ENCODE results near the gene DHCR7.

The DHCR7 gene

GRCh38 chr11:71448257-71449171 lies at the start of gene DHCR7:
Gene DHCR7 (minus strand): TSS chr11:71448393. CDS start chr11:71444952, 3,441 bp downstream.
- H3K4me3 Mint-ChIP-seq: peak within 1 kb of the TSS; percentile 92
- ATAC-seq (peak; percentile 93), DNase-seq (ENCODE audit: low spot score in 2 of 2) (peak; percentile 91 to 96)
- peaks cover 2% of the 10 kb centered on the region for H3K9me3 Mint-ChIP-seq
- peaks cover 53% of the 10 kb centered on the region for H3K4me1 Mint-ChIP-seq
- peak within 1 kb of the TSS; percentile 93 for H3K27ac Mint-ChIP-seq
- H3K36me3 Mint-ChIP-seq: peaks cover 53% of the 10 kb centered on the region

- ATAC-seq: no peak
- H3K36me3 Mint-ChIP-seq: peaks cover 94% of the 10 kb centered on the region
Measured at GRCh38 chr11:71496421-71496820, 48.2 kb upstream of the DHCR7 start.

DNA sequence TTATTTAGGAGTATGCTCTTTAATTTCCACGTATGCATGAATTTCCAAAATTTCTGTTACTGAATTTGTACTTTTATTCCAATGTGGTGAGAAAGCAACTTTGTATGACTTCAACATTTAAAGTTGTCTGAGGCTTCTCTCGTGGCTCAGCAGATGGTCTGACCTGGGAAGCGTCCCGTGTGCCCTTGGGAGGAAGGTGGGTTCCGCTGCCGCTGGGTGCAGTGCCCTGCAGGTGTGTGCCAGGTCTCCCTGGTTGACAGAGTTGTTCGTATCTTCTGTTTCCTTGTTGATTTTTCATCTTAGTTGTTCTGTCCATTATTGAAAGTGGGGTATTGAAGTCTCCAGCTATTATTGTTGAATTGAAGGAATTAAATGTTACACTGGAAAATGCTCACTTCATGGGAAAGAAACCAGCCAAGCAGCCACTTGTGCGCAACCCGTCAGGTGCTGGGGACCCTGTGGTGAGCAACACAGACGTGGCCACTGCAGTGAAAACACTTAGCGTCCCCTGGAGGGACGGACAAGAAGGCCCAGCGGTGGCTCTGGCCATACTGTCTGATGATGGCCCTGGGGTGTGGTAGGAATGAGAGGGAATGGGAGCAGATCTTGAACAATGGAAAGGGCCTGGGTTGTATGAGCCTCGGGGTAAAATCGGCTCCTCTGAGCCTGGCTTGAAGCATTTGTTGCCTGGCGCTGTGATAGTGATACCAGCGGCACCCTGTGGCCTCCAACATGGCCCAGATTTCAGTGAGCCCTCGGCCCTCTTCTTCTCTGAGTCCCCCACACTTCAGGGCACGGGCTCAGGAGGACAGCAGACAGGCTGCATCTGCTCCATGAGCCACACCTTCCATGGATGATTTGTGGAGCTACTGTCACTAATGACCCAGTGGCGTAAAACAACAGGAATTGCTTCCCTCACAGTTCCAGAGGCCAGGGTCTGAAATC lies 47.4 kb upstream of the DHCR7 start:
- ATAC-seq (no peak), DNase-seq (ENCODE audit: low spot score in 2 of 2) (no peak)
- Mint-ChIP-seq H3K4me1 (peaks cover 12% of the 10 kb centered on the region), H3K4me3 (no peak overlapping the region), H3K9me3 (no peaks in the 10 kb centered on the region), H3K36me3 (peaks cover 86% of the 10 kb centered on the region), H3K27ac (peak overlapping the region; percentile 0)

More at GRCh38 chr11:71496421-71496820, 48.2 kb upstream of the DHCR7 start:
- H3K4me1 Mint-ChIP-seq: peaks cover 8% of the 10 kb centered on the region
- no peak for DNase-seq (ENCODE audit: low spot score in 2 of 2)
- H3K27ac Mint-ChIP-seq: no peak overlapping the region
- H3K9me3 Mint-ChIP-seq: no peaks in the 10 kb centered on the region
- H3K4me3 Mint-ChIP-seq: no peak overlapping the region

DNA sequence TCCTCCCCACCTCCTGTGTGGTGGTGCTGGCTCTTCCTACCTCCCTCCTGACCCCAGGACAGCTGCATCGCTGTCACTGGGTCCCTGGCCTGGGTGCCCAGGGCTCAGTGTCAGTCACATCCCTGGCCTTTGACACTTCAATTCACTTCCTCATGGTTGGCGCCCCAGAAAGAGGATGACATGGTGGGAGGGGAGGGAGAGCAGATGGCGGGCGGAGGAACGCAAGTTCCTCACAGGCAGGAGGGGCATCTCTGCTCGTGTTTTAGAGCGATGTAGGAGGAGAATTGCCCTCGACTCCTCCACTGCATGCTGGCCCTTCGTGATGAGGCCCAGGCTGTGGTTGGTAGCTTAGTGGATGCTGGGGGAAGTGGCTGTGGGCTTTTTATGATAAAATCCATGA lies 43.7 kb upstream of the DHCR7 start:
- Mint-ChIP-seq H3K36me3 (peaks cover 80% of the 10 kb centered on the region), H3K27ac (peak overlapping the region; percentile 68), H3K4me1 (peaks cover 35% of the 10 kb centered on the region), H3K4me3 (no peak overlapping the region), H3K9me3 (no peaks in the 10 kb centered on the region)
- DNase-seq (ENCODE audit: low spot score in 2 of 2): peak in 1 of 2 donors; percentile 42
- ATAC-seq: no peak

- peak overlapping the region; percentile 83 for H3K27ac Mint-ChIP-seq
Measured at GRCh38 chr11:71491531-71491930, 43.3 kb upstream of the DHCR7 start.

DNA sequence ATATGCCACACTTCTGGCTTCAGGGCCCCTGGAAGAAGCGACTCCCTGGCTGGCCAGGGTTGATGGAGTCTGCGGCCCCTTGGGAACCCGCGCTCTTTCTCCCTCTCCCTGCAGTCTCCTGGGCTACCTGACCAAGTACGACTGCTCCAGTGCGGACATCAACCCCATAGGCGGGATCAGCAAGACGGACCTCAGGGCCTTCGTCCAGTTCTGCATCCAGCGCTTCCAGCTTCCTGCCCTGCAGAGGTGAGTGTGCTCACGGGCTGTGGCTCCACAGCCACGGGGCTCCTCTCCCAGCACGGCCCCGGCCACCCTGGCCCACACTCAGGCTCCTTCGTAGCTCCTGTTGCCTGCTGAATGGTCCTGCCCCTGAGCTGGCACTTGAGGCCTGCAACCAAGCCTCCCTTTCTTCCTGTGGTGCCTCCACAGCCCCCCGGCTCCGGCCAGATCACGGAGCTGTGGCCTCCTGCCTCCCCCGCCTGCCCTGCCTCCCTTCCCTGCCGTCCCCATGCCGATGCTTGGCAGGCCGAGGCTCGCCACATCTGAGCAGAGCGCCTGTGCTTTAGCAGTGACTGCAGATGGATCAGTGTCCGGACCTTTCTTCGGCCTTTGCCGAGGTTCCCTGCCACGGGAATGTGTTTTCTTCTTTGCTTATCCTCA lies 42.7 kb upstream of the DHCR7 start:
- no peaks in the 10 kb centered on the region for H3K9me3 Mint-ChIP-seq

More at GRCh38 chr11:71491531-71491930, 43.3 kb upstream of the DHCR7 start:
- Mint-ChIP-seq H3K4me1 (peaks cover 35% of the 10 kb centered on the region), H3K4me3 (no peak overlapping the region), H3K36me3 (peaks cover 80% of the 10 kb centered on the region), H3K9me3 (no peaks in the 10 kb centered on the region)
- no peak for ATAC-seq
- DNase-seq (ENCODE audit: low spot score in 2 of 2): no peak

DNA sequence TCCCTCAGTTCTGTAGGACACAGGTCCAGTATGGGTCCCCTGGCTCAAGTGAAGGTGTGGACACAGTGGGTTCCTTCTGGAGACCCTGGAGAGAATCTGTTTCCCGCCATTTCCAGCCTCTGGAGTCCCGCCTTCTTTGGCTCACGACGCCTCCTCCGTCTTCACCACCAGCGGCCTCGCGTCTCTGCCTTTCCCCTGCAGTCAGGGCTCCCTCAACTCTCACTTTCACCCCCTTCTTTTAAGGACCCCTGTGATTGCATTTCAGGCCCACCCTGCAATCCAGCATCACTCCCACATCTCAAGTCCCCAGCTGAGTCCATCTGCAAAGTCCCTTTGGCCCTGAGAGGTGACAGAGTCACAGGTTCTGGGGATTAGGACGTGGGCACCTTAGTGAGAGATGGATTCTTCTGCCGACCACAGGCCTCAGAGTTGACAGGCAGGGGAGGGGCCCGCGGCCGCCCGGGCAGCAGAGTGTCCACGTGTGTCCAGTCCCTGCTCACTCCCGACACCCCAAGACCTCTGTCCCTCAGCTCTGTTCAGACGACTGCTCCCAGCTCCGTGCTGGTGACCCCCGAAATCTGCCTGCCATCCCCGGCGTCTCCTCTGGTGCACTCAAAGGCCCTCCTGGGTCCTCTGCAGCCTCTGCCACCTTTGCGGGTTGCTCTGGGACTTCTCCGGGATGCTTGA lies 42.0 kb upstream of the DHCR7 start:
- H3K27ac Mint-ChIP-seq: peak overlapping the region; percentile 96
- ATAC-seq (no peak), DNase-seq (ENCODE audit: low spot score in 2 of 2) (no peak)
- peaks cover 45% of the 10 kb centered on the region for H3K4me1 Mint-ChIP-seq
- no peak overlapping the region for H3K4me3 Mint-ChIP-seq
- H3K36me3 Mint-ChIP-seq: peaks cover 80% of the 10 kb centered on the region
- no peaks in the 10 kb centered on the region for H3K9me3 Mint-ChIP-seq

More for the DNA sequence above, 42.7 kb upstream of the DHCR7 start:
- Mint-ChIP-seq H3K4me3 (no peak overlapping the region), H3K4me1 (peaks cover 39% of the 10 kb centered on the region), H3K36me3 (peaks cover 80% of the 10 kb centered on the region), H3K27ac (peak overlapping the region; percentile 96)
- DNase-seq (ENCODE audit: low spot score in 2 of 2) (no peak), ATAC-seq (no peak)

DNA sequence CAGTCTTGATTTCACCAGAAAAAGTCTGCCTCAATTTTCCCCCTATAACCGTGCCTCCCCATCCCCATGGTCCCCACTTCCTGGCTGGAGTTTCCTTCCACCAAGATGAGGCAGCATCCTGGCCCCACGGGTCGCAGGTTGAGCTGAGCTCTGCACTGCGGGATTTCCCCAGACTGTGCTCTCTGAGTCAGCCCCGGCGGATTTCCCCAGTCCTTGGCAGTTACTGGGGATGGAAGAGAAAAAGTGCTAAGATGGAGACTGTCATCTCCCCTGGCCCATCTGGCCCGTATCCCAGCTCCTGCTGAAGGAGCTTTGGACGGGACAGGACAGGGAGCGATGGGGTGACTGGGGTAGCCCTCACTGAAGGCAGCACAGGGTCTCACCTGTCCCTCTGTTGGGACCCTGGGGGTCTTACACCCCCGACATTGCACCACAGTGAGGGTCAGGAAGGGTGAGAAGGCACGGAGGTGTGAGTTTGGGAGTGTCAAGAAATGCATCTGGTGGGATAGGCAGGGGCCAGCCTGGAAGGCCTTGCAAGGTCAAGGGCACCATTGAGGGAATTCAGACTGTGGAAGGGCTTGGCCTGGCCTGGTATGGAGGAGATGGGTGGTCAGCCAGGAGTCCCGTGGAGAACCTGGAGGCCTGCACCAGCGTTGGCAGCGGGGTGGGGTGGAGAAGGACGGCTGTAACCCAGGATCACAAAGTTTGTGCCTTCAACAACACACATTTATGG lies 41.3 kb upstream of the DHCR7 start:
- DNase-seq (ENCODE audit: low spot score in 2 of 2) (peak; percentile 15 to 66), ATAC-seq (peak; percentile 93)
- Mint-ChIP-seq H3K4me1 (peaks cover 48% of the 10 kb centered on the region), H3K27ac (peak overlapping the region; percentile 96), H3K4me3 (peak overlapping the region; percentile 25), H3K36me3 (peaks cover 80% of the 10 kb centered on the region), H3K9me3 (no peaks in the 10 kb centered on the region)

- peak overlapping the region; percentile 25 for H3K4me3 Mint-ChIP-seq
- H3K4me1 Mint-ChIP-seq: peaks cover 48% of the 10 kb centered on the region
- H3K36me3 Mint-ChIP-seq: peaks cover 75% of the 10 kb centered on the region
- peak overlapping the region; percentile 96 for H3K27ac Mint-ChIP-seq
- DNase-seq (ENCODE audit: low spot score in 2 of 2): no peak
- no peak for ATAC-seq
- H3K9me3 Mint-ChIP-seq: no peaks in the 10 kb centered on the region
Measured at GRCh38 chr11:71488681-71489270, 40.6 kb upstream of the DHCR7 start.

DNA sequence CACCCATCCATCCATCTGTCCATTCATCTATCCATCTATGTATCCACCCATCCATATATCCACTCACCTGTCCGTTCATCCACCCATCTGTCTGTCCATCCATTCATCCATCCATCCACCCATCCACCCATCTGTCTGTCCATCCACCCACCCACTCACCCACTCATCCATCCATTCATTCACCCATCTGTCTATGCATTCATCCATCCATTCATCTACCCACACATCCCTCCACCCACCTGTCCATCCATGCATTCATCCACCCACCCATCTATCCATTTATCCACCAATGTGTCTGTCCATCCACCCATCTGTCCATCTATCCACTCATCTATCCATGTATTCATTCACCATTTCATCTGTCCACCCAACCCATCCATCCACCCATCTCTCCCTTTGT lies 38.1 kb upstream of the DHCR7 start:
- H3K4me3 Mint-ChIP-seq: no peak overlapping the region
- no peak overlapping the region for H3K27ac Mint-ChIP-seq
- peaks cover 73% of the 10 kb centered on the region for H3K36me3 Mint-ChIP-seq
- ATAC-seq (no peak), DNase-seq (ENCODE audit: low spot score in 2 of 2) (no peak)
- H3K9me3 Mint-ChIP-seq: no peaks in the 10 kb centered on the region
- H3K4me1 Mint-ChIP-seq: peaks cover 39% of the 10 kb centered on the region

GRCh38 chr11:71485466-71485865 lies 37.3 kb upstream of the DHCR7 start:
- Mint-ChIP-seq H3K4me3 (no peak overlapping the region), H3K36me3 (peaks cover 82% of the 10 kb centered on the region), H3K27ac (no peak overlapping the region), H3K9me3 (no peaks in the 10 kb centered on the region), H3K4me1 (peaks cover 36% of the 10 kb centered on the region)
- ATAC-seq (no peak), DNase-seq (ENCODE audit: low spot score in 2 of 2) (no peak)

DNA sequence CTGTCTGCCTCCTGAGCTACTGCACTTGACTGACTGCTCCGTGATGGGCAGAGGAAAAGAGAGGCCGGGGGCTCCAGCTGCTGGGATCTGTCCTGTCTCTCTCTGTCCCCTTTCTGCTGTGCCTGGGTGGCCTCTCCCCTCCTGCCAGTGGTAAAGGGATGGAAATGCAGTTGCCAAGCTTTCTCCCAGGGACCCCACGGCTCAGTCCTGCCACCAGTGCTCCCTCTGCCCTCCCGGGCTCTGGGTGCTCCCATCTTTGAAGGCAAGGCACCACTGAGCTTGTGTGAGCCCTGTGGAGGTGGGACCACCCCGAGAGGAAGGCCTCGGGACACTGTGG lies 36.8 kb upstream of the DHCR7 start:
- no peak for DNase-seq (ENCODE audit: low spot score in 2 of 2)
- H3K4me3 Mint-ChIP-seq: no peak overlapping the region
- peaks cover 36% of the 10 kb centered on the region for H3K4me1 Mint-ChIP-seq
- no peak overlapping the region for H3K27ac Mint-ChIP-seq
- peaks cover 86% of the 10 kb centered on the region for H3K36me3 Mint-ChIP-seq
- no peaks in the 10 kb centered on the region for H3K9me3 Mint-ChIP-seq
- ATAC-seq: no peak

GRCh38 chr11:71484248-71485062 lies 36.3 kb upstream of the DHCR7 start:
- no peak for ATAC-seq
- no peak overlapping the region for H3K27ac Mint-ChIP-seq
- H3K9me3 Mint-ChIP-seq: no peaks in the 10 kb centered on the region
- H3K4me3 Mint-ChIP-seq: no peak overlapping the region
- peaks cover 87% of the 10 kb centered on the region for H3K36me3 Mint-ChIP-seq
- no peak for DNase-seq (ENCODE audit: low spot score in 2 of 2)
- H3K4me1 Mint-ChIP-seq: peaks cover 32% of the 10 kb centered on the region
